OCI-M2 (cell line): ENCODE results near the gene ZNF524.

Source experiments
- DNase-seq: peaks from one replicate; lab custom pipeline; 2025; ENCODE audit not compliant: unreplicated experiment; lab: John Stamatoyannopoulos, UW

ZNF524 gene

GRCh38 chr19:55641426-55642152 is 41.5 kb downstream of the ZNF524 start:
- DNase-seq: no peak

GRCh38 chr19:55642153-55643002 is 42.3 kb downstream of the ZNF524 start:
- no peak for DNase-seq

GRCh38 chr19:55643003-55643886 is 43.2 kb downstream of the ZNF524 start, which contains the start of gene ZNF581:
Gene ZNF581 (plus strand): TSS chr19:55643649. CDS start chr19:55644572, 923 bp downstream.
- peak; percentile 67 for DNase-seq

GRCh38 chr19:55643887-55644176 is 43.7 kb downstream of the ZNF524 start:
- DNase-seq: no peak

- no peak for DNase-seq
Measured at GRCh38 chr19:55644191-55644833, 44.2 kb downstream of the ZNF524 start.

- DNase-seq: no peak
Measured at GRCh38 chr19:55644842-55645511, 44.9 kb downstream of the ZNF524 start.

GRCh38 chr19:55645512-55645881 is 45.4 kb downstream of the ZNF524 start:
- no peak for DNase-seq

GRCh38 chr19:55646889-55647731 is 47.0 kb downstream of the ZNF524 start:
- DNase-seq: no peak

GRCh38 chr19:55647732-55648584 is 47.9 kb downstream of the ZNF524 start, which contains the start of gene CCDC106:
Gene CCDC106 (plus strand): TSS chr19:55648212. CDS start chr19:55649047, 835 bp downstream.
- DNase-seq: no peak

- no peak for DNase-seq
Measured at GRCh38 chr19:55648585-55649267, 48.6 kb downstream of the ZNF524 start.

- no peak for DNase-seq
Measured at GRCh38 chr19:55649268-55650125, 49.4 kb downstream of the ZNF524 start.

- DNase-seq: no peak
Measured at GRCh38 chr19:55650126-55650557, 50.1 kb downstream of the ZNF524 start.

GRCh38 chr19:55650602-55651230 is 50.6 kb downstream of the ZNF524 start:
- DNase-seq: no peak

GRCh38 chr19:55651236-55651635 is 51.1 kb downstream of the ZNF524 start:
- DNase-seq: no peak

GRCh38 chr19:55652311-55653128 is 52.4 kb downstream of the ZNF524 start:
- no peak for DNase-seq
